SK-MEL-5 (cell line): ENCODE results near the gene RBM4. TPM values are rescaled to one million over a fixed set of nuclear protein-coding genes. Genes with fewer than 3 reads are reported as not detected.

ENCODE experiments used
- DNase-seq: peaks from one replicate; pipeline ENCODE4 v3.0.0-alpha.2; 2016; ENCODE audit warnings: low read depth, low spot score
- in situ Hi-C: cut with HindIII; loops from 2 replicates; pipeline ENCODE4 v1.10.0; 2016; ENCODE audit warnings: low sequenced_read_pairs, high pct_unique_total_duplicates, low pct_unique_long_range_greater_than_20kb
- total RNA-seq: library from RNA; depleted of rRNA; stranded (reverse); fragments of >200 nt; shearing (Covaris generic); gene quantifications from 2 replicates; pipeline ENCODE4 v1.2.3, GENCODE V29; 2014

The RBM4 gene
- total RNA-seq, 1 experiment from 2014 or later, result 73.6 TPM

DNA sequence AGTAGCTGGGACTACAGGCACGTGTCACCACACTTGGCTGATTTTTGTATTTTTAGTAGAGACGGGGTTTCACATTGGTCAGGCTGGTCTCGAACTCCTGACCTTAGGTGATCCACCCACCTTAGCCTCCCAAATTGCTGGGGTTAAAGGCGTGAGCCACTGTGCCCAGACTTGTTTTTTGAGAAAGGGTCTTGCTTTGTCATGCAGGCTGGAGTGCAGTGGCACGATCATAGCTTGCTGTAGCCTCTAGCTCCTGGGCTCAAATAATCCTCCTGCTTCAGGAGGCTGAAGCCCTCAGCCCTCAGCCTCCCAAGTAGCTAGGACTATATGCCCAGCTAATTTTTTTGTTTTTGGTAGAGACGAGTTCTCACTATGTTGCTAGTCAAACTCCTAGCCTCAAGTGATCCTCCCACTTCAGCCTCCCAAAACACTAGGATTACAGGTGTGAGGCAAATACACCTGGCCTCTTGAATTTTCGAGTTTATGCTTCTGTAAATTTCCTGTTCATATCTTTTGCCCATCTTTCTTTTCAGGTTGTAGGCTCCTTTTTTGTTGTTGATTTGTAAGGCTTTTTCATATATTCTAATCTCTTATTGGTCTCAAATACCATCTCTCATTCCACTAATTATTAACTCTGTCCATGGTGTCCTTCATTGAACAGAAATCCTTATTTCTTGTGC, 42.6 kb downstream of the RBM4 start:
- in situ Hi-C loops, result no loop called here
- DNase-seq, result no peak

DNA sequence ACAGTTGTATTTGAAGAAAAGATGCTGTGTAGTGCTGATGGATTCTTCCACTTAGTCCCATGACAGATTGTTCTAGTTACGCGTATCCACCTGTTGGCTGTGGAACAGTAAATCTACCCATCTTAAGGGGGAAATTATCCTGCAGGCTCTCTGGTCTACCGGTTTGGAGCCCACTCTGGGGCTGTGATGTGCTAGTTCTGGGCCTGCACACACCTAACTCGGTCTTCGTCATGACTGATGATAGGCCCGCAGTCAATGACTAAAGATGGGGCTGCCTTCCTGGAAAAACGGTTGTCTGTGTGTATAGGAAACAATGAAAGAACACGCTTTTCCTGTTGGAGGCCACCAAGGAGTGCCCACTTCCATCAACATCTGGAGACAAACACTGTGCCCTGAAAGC, 45.4 kb downstream of the RBM4 start:
- in situ Hi-C loops, result no loop called here
- DNase-seq, result no peak

DNA sequence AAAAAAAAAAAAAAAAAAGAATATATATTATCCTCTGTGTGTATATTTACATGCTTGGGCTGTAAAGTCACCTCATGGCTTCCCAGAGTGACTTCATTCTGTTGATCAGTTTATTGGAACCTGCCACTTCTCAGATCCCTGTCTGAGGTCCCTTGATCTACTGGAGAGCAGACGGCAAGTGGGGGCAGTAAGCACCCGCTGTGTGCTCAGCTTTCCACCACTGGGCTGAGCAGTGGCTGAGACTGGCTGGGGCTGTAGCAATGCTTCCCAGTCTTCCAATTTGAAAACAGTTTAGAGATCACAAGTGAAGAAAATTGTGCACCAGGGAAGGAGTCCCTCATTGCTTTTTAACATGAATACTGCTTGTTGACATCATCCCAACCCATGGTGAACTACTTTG, 46.1 kb downstream of the RBM4 start:
- in situ Hi-C loops, result no loop called here
- DNase-seq, result no peak

DNA sequence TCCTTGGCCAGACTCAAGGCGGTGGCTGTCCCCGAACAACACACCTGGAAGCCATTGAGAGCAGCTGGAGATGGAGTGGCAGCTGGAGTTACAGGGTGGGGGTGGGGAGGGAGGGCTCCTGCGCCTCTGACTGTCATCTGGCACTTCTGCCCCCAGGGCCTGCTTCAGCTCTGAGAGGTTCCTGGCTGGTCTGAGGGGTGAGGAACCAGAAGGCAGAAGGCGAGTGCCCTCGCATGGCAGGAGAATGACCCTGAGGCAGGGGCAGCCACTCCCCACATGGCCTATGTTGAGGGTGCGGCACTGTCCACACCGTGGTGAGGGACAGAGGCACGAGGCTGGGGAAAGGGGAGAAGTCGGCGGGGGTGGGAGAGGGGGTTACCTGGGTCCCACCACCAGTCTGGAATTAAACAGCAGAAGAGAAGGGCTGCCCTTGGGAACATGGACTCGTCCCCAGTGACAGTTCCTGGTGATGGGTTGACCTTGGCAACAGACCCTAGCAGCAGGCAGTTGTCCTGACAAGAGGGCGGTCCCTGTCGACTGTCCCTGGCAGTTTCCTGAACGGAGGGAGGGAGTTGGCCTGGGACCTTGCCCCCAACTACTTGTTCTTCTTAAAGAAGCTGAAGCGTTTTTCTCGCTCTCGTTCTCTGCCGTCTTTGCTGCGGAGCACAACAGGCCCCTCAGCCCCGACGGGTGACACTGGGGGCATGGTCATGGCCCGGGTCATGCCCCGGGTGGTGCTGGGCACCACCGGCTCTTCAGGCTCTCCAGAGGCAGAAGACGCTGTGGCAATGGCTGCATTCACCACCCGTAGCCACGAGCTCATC, 47.0 kb downstream of the RBM4 start:
- no peak for DNase-seq
- in situ Hi-C loops, result no loop called here

DNA sequence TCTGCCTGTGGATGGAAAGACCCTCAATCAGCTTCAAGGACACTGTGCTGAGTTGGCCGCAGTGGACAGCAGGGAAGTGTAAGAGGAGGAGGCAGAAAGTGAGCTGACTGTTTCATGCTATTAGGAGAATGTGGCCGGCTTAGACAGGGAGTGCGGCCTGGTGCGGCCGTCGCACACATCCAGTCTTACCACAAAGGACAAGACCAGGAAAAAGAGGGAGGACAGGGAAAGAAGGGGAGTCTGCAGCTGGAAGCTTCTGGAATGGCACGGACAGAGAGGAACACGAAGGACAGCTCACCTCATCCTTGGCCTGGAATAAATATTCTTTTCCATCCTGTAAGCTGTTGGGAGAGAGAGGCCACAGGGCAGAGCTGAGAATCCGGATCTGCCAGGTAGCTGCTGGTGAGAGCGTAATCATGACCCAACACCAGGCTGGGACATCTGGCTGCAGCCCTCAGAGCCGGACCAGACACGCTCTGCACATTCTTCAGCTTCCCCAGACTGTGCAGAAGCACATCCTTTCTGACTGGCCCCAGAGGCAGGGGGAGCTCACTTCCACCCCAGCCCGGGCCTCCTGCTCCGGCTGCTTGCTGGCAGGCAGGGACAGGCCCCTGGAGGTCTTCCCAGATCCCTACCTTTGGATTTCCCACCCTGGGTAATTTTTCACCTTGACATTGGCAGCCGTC, 47.7 kb downstream of the RBM4 start:
- no peak for DNase-seq
- in situ Hi-C loops, result no loop called here

DNA sequence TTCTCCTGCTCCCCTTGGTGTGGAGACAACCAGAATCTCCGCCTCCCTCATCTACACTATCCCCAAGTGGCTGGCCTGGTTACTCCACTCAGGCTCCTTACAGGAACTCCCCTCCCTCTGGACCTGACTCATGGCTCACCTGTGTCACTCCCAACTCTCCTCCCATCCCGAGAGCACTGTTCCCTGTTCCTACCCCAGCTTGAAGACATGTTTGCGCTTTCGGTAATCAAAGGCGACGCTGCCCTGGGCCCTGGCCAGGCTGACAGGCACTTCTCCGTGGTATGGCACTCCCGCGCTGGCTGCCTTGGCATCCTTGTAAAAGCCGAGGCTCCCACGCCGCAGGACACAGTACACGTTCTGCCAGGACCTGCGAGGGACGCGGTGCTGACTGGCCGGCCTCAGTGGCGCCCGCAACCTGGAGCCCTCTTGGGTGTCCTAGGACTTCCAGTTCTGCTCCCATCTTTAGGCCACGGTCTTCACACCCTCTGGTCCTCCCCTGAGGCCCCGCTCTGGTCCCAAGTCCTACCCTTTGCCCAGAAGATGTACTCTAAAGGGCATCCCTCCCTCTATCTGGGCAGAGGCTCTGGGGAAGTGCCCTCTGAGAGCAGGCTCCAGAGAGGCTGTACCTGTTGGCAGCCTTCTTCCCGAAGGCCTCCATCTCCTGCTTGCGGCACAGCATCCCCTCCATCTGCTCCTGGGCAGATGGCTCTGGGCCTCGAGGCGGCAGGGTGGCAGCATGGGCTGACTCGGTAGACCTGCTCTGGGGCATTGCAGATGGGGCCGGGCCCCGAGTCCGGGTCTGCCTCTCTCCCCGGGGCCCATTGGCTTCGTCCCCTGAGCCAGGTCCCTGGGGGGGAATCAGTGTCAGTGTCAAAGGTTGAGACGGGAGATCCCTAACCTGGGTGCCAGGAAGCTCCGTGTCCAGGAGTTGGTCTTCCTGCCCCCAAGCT, 48.6 kb downstream of the RBM4 start:
- in situ Hi-C loops, result no loop called here
- DNase-seq, result no peak

DNA sequence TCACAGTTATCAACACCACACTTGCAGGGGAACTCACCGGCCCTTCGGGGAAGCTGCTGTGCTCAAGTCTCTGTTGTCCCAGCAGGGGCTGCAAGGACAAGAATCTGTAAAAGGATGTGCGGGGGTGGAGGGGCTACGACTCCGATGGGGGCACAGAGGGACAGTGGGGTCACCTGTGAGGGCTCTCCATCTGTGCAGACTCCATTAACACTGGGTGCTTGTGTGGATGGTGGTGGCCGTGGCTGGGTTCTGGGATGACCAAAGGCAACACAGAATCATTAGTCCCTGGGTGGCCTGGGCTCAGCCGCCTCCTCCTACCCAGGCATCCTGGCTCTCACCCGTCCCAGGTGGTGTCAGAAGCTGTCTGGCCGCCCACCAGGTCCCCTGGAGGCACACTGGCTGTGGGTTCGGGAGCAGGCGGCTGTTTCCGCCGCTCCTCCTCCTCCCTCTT, 49.4 kb downstream of the RBM4 start:
- DNase-seq, result no peak
- in situ Hi-C loops, result no loop called here

DNA sequence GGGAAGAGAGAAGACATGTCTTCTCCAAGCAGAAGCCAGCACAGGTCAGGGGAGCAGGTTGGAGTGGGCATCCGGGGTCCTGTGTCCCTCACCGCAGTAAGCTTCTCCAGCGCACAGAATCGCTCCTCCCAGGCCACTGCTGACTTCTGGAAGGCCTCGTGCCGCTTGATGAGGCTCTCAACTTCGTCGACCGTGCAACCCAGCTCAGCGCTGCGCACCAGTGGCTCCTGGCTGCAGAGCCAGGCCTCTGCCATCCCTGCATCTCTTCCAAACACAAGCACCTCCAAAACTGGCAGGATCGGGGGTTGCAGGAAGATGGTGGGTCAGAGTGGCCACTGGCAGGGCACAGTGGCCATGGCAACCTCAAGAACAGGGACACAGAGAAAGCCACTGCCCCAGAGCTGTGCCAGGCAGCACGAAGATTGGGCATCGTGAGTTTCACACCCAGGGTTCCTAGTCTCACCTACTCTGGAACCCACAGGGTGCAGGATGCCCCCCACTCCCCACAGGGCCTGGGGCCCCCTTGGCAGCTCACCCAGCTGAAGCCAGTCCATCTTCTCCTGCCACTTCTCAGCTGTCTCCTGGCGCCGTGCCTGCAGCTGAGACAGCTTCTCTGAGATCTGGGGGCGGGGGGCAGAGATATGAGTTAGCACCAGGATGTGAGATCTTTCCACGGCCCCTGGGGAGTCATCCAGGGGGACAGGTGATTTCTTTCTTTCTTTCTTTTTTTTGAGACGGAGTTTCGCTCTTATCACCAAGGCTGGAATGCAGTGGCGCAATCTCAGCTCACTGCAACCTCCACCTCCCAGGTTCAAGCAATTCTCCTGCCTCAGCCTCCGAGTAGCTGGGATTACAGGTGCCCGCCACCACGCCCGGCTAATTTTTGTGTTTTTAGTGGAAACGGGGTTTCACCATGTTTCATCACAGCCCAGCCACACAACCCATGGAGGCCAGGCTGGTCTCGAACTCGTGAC, 50.3 kb downstream of the RBM4 start:
- DNase-seq, result no peak
- in situ Hi-C loops, result no loop called here

DNA sequence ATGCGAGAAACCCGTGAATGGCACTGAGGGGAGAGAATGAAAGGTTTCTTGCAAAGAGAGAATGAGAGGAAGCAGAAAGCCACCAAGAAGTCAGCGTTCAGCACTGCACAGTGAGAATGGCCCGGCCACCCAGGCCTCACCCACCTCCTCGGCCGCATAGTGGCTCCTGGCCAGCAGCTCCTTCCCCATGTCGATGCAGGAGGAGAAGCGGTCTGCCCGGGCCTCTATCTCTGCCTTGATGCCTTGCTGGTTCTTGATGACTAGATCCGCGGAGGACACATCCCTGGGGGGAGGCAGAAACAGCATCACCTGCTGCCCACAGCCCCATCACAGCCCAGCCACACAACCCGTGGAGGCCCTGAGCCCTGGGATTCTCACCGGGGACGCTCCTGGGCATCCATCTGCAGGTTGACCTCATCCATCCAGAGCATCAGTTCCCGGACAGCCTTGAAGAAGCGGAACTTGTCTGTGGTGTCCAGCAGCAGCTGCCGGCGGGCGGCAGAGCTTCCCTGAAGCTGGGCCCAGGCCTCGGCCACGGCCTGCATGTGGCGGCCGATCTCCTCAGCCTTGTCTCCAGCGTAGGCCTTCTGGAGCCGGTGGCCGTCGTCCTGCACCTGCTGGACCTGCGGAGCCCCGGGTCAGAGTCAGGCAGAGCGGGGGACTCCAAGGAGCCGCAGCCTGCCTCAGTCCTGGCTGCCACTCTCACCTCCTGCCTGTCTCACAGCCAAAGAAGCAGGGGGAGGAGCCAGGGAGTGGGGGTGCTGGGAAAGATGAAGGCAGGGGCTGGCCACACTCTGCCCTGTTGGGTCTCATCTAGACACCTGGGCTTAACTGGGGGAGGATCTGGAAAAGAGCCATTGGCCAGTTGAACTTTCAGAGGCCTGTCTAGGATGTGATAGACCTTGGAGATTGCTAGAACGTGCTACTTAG, 51.4 kb downstream of the RBM4 start:
- in situ Hi-C loops, result no loop called here

DNA sequence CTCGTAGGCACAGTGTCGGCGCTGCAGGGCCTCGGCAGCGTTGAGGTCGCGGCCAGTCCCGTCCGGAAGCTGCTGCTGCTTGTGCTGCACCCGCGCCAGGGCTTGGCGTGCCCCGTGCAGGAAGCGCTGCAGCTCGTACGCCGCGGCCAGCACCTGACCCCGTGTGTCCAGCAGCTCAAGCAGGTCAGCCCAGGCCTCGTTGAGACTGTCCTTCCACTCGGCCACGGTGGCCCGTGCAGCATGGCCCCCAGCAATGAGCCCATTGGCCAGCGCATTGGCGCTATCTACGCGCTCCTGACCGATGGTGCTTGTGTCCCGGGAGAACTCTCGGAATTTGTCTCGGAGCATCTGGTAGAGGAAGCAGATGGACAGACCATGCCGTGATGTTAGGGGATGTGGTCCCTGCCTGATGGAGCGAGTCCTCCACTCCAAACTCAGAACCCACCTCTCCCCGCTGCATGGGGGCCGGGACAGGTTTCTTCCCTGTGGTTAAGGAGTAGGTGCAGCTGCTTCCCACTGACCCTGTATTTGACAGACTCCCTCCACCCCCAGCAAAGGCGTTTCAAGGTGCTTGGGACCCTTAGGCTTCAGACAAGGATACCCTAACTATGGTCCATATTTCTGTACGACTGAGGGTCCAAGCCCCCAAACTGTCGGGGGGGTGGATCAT, 52.9 kb downstream of the RBM4 start:
- DNase-seq, result no peak
- in situ Hi-C loops, result no loop called here

More for the DNA sequence above, 51.4 kb downstream of the RBM4 start:
- no peak for DNase-seq

DNA sequence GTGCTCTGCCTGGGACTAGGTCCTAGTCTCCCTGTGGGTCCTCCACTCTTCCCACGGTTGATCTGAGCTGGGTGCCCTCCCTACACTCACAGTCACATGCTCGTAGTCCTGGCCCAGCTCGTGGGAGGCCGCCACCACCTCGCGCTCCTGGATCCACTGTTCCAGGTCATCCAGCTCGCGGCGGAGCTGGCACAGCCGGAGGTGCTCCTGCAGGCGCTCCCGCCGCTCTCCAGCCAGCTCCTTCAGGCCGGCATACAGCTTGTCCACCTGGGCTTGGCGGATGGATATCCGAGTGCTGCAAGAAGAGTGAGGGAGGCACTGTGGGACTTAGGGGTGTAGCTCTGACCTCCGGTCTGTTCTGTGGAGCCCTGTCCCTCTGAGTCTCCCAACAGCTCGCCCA, 53.9 kb downstream of the RBM4 start:
- no peak for DNase-seq
- in situ Hi-C loops, result no loop called here

DNA sequence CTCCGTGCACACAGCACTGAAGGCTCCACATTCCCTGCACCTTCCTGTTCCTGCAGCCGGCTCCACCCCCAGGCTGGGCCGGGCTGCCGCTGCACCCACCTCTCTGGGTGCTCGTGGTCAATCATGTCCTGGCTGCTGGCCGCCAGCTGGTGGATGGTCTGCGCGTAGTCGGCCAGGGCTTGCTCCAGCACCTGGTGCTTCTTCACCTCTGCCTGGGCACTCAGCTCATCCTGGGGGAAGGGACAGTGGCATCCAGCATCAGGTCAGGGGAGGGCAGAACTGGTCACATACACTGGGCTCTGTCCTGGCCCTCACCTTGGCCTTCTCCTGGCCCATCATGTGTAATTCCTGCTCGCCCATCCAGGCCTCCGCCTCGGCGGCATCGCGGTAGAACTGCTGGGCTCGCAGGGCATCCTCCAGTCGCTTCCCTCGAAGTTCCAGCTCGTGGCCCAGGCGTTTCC, 54.4 kb downstream of the RBM4 start:
- DNase-seq, result no peak
- in situ Hi-C loops, result no loop called here

DNA sequence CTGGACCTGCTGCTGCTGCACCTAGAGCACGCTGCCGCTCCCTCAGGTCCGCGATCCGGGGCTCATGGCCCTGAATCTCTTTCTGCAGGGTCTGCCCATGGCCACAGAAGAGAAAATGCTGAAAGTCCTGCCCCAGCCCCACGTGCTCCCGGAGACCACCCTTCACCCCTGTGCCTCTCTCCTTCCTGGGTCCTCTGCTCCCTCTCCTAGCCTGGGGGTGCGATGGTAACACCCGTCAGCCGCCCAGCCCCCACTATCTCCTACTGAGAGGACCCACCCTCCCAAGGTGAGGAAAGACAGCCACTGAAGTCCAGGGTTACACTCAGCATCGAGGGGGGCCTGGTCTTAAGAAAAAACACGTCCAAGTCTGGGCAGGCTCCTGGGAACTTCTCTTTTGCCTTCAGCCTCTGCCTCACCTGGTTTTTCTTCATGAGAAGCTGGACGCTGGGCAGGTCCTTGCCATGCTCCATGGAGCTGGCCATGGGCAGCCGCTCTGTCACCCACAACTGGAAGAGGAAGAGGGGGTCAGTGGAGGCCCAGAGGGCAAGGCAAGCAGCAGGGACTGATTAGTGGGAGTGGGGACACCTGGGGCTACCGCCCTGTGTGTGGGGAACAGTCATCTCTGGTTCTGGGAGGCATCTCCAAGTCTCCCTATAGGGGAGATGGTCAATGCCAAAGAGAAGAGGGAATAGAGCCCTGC, 55.0 kb downstream of the RBM4 start:
- no peak for DNase-seq
- in situ Hi-C loops, result no loop called here

DNA sequence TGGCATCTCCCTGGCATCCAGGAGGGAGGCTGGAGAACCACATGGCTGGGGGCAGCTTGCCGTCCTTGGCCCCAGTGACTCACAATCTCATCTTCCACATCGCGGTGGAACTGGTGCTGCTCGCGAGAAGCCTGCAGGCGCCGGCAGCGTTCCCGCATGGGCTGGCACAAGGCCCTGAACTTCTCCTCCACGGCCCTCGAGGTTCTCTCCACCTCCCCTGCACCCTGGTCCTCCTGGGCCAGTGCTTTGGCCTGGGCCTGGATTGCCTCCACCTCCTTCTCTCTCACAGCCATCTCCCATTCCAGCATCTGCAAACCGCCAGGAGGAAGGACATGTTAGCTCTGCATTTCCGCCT, 55.5 kb downstream of the RBM4 start:
- DNase-seq, result no peak
- in situ Hi-C loops, result no loop called here
